Measurements from ENCODE around the gene CACNA1H. TPM values are rescaled to one million over a fixed set of nuclear protein-coding genes. Genes with fewer than 3 reads are reported as not detected.
A peak's percentile ranks its signal among the peaks of the same experiment; 100 is the strongest.

Gene CACNA1H
- total RNA-seq, 1 experiment from 2014 or later: 24.8 TPM

DNA sequence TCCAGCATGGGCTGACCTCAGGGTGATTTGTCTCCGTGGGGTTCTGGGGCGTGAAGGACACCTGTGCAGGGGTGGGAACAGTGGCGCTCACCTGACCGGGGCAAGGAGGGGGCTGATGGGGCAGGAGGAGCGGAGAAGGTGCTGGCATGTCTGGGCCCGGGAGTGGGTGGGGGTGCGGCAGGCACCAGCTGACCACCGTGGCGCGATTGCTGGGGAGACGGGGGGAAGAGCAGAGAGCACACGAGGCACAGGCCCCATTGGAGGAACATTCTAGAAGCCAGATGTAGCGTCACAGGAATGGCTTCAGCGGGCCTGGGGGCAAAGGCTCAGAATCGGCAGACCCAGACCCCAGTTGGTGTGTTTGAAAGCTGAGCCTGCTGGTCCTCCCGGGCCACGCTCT lies 12.1 kb downstream of the CACNA1H start:
- Histone ChIP-seq H3K4me3 (ENCODE audit: insufficient read depth, low read depth, low read length) (no peak overlapping the region), H3K27me3 (ENCODE audit: control insufficient read depth, insufficient read depth, low read length) (no peaks in the 10 kb centered on the region)
- peak; percentile 61 for DNase-seq

DNA sequence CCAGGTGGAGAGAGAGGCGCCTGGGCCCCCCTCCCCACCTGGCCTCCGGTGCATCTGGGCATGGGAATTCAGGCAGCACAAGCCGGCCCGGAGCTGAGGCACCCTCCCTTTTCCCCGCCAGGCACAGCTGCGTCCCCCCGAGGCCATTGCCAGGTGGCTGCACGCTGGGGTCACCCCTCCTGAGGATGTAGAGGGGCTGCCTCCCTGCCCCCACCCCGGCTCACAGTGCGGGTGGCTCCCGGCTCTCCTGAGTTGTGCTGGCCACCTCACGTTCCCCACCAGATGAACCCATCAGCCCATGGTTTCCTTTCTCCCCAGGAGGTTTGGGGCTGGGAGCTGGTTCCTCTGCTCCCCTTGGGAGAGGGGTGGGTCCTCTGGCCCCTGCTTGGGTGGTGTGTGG lies 12.6 kb downstream of the CACNA1H start:
- peak; percentile 69 for DNase-seq
- no peaks in the 10 kb centered on the region for H3K36me3 ChIP-seq (replicated peaks; ENCODE audit: control insufficient read depth, insufficient read depth, low read length)
- no peak overlapping the region for H3K4me3 ChIP-seq (ENCODE audit: insufficient read depth, low read depth, low read length)
- H3K27me3 ChIP-seq (ENCODE audit: control insufficient read depth, insufficient read depth, low read length): no peaks in the 10 kb centered on the region

More for the DNA sequence above, 12.1 kb downstream of the CACNA1H start:
- H3K36me3 ChIP-seq (replicated peaks; ENCODE audit: control insufficient read depth, insufficient read depth, low read length): no peaks in the 10 kb centered on the region

DNA sequence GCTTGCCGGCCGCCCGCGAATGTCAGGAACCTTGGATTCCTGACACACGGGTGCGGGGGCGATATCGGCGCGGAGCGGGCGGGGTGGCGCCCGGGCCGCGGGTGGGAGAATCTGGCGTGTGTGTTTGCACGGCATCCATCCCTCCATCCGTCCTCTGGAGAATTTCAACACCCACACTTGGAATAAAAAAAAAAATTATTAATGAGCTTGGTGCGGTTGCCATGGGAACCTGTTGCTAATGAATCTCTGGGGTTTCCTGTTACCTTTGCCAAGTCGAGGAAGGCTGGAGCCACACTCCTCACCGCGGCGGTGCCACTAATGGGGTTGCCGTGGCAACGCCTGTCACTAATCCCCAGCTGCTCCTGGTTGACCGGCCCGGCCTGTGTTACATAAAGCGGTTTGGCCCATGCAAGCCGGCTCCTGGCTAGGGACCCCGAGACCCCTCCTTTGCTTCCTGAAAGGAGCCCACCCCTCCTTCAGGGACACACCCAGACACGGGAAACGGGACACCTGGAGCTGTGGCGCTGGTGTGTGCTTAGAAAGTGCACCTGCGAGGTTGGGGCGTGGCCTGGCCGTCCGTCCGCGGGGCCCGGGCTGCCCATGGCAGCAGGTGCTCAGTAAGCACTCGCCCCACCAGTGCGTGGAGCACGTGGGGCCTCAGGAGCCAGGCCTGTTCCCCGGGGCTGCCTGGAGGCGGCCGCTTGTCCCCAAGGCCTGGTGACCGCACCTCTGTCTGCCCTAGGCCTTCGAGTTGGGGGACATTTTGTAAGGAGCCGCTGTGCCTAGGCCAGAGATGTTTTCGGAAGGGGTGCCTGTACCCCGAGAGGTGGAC lies 14.6 kb downstream of the CACNA1H start:
- no peaks in the 10 kb centered on the region for H3K36me3 ChIP-seq (replicated peaks; ENCODE audit: control insufficient read depth, insufficient read depth, low read length)
- no peaks in the 10 kb centered on the region for H3K27me3 ChIP-seq (ENCODE audit: control insufficient read depth, insufficient read depth, low read length)
- DNase-seq: peak; percentile 68
- H3K4me3 ChIP-seq (ENCODE audit: insufficient read depth, low read depth, low read length): no peak overlapping the region

DNA sequence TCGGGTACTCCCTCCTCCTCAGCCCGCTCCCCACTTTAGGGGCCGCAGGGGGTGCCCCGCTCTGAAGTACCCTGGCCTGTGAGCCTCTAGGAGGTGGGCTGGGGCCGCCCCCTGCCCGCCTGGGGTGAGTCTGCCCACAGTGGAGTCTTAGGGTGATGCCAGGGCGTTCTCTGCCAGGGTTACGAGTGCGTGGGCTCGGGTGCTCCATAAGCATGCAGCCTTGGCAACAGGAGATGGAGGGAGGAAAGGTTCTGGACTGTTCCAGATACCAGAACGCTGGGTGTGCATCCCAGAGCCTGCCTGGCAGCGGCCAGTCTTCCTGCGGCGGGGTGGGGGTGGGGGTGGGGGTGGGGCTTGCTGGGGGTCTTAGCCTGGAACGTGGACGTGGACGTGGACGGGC lies 15.9 kb downstream of the CACNA1H start:
- Histone ChIP-seq H3K36me3 (replicated peaks; ENCODE audit: control insufficient read depth, insufficient read depth, low read length) (no peaks in the 10 kb centered on the region), H3K4me3 (ENCODE audit: insufficient read depth, low read depth, low read length) (no peak overlapping the region), H3K27me3 (ENCODE audit: control insufficient read depth, insufficient read depth, low read length) (no peaks in the 10 kb centered on the region)
- peak; percentile 62 for DNase-seq

DNA sequence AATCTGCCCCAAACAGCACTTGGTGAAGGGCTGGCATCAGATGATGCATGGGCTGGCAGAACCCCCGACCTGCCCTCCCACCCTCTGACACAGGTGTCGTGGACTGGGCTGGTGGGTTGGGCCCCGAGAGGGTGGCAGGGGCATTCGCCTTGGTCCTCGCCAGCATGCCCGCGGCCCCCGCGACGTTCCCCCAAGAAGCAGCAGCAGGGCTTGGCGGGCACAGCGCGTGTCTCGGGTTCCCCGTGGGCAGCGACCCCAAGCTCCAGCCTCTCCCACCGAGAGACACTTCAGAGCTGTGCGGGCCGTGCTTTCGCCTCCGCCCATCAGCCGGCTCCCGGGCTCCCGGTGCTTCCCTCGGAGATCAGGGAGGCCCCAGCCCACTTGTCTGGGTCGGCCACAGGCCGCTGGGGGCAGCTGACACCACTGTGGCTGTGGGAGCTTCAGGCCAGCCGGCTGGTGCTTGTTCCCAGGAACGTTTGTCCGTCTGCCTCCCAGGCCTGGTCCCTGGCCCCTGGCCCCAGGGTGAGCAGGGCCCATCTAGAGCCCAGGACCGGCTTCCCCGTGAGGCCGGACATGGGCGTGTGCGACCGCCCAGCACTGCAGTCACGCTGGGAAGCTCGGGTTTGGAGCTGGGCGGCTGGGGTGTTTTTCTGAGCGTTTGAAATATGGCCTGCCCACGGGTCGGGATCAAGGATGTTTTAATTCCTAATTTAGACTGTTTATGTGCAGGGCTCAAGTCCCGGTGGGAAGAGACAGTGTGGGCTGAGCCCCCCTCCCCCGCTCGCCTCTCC lies 16.6 kb downstream of the CACNA1H start:
- H3K36me3 ChIP-seq (replicated peaks; ENCODE audit: control insufficient read depth, insufficient read depth, low read length): no peaks in the 10 kb centered on the region
- H3K4me3 ChIP-seq (ENCODE audit: insufficient read depth, low read depth, low read length): no peak overlapping the region
- DNase-seq: peak; percentile 73
- H3K27me3 ChIP-seq (ENCODE audit: control insufficient read depth, insufficient read depth, low read length): no peaks in the 10 kb centered on the region

DNA sequence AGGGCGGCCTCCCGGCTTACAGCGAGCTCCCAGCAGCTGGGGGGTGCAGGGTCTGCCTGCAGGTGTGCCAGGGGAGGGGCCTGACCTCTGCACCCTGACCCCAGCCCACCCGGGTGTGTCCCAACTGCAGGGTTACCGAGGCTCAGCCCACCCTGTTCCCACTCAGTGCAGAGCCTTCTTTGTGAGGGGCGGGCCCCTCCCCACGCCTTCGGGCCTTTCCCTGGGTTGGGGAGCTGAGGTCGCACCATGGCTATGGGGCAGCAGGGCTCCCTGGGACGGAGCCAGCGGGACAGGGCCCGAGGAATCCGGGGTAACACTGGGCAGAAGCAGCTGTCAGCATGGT lies 17.1 kb downstream of the CACNA1H start:
- no peaks in the 10 kb centered on the region for H3K36me3 ChIP-seq (replicated peaks; ENCODE audit: control insufficient read depth, insufficient read depth, low read length)
- no peaks in the 10 kb centered on the region for H3K27me3 ChIP-seq (ENCODE audit: control insufficient read depth, insufficient read depth, low read length)
- peak; percentile 75 for DNase-seq
- no peak overlapping the region for H3K4me3 ChIP-seq (ENCODE audit: insufficient read depth, low read depth, low read length)

DNA sequence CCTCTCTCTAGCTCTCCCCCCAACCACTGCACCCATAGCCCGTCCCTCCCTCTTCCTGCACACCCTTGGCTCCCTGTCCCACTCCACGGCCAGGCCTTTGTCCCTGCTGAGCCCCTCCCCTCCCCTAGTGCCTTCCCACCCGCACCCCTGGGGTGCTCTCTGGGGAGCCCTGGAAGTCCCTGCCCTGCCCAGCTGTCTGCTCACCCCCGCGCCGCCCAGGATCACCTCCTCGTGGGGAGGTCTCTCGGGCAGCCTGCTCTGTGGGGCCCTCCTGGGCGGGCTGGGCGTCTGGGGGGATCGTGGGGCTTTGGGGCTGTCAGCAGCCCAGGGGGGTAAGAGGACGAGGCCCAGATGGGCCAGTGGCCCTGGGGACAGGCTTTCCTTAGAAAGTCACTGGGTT lies 18.1 kb downstream of the CACNA1H start:
- no peaks in the 10 kb centered on the region for H3K27me3 ChIP-seq (ENCODE audit: control insufficient read depth, insufficient read depth, low read length)
- no peak overlapping the region for H3K4me3 ChIP-seq (ENCODE audit: insufficient read depth, low read depth, low read length)
- H3K36me3 ChIP-seq (replicated peaks; ENCODE audit: control insufficient read depth, insufficient read depth, low read length): no peaks in the 10 kb centered on the region
- no peak for DNase-seq

DNA sequence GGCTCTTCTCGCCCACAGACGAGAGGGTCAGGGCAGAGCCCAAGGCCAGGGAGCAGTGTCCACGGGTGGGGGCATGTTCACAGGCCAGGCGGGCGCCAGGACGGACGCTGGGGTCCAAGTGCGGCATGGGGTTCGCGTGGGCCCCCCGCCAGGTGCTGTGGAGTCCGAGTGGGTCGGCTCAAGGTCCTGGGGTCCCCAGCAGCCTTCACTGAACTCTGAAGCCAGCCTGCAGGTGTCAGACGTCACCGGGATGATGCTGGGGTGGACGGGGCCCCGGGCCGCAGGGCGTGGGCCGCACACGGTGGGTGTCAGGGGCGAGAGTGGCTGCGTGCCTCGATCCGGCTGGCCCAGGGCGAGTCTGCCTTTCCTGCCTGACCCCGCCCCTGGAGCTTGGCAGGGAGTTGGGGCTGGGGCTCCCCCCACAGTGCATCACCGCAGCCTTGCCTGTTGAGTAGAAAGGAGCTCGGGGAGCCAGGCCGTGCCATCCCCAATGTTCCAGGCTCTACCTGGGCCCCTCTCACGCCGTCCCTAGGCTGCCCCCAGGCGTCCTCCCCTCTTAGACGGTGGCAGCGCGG lies 19.0 kb downstream of the CACNA1H start:
- Histone ChIP-seq H3K36me3 (replicated peaks; ENCODE audit: control insufficient read depth, insufficient read depth, low read length) (no peaks in the 10 kb centered on the region), H3K27me3 (ENCODE audit: control insufficient read depth, insufficient read depth, low read length) (no peaks in the 10 kb centered on the region), H3K4me3 (ENCODE audit: insufficient read depth, low read depth, low read length) (no peak overlapping the region)
- peak; percentile 74 for DNase-seq

DNA sequence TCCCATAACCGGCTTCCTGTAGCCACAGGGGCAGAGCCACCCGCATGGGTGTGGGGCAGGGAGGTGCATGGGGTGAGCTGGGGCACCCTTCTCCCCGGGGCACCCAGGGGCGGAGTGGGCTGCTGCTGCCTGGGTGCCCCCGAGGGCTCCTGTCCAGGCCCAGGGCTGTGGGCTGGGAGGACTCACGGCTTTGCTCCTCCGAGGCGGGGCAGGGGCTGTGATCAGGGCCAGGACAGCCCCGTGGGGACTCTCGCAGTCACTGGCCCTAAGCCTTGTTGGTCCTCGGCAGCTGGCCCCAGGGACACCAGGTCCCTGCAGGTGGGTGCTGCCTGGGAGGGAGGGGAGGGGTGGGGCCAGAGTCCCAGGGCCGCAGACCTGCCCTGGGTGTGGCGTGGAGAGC lies 19.7 kb downstream of the CACNA1H start:
- Histone ChIP-seq H3K4me3 (ENCODE audit: insufficient read depth, low read depth, low read length) (no peak overlapping the region), H3K36me3 (replicated peaks; ENCODE audit: control insufficient read depth, insufficient read depth, low read length) (no peaks in the 10 kb centered on the region), H3K27me3 (ENCODE audit: control insufficient read depth, insufficient read depth, low read length) (no peaks in the 10 kb centered on the region)
- peak; percentile 64 for DNase-seq

DNA sequence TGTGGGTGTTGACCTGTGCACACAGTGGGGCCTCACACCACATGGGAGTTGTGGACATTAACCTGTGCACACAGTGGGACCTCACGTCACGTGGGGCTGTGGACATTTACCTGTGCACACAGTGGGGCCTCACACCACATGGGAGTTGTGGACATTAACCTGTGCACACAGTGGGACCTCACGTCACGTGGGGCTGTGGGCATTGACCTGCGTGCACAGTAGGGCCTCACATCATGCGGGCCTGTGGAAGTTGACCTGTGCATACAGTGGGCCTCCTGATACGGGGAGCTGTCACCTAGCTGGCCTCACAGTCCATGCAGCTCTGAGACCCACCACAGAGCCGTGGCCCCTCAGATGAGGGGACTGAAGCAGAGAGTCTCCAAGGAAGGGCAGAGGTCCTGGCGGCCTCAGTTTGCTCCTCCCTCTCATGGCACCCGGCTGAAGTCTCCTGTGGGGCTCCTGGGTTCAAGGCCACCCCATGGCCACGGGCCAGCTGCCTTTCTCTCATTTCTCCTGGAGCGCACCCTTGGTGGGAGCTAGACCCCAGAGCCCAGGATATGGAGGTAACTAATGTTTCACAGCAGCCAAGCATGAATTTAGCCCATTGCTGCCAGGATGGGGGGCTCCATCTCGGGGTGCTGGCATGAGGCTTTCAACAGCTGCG lies 21.0 kb downstream of the CACNA1H start:
- Histone ChIP-seq H3K36me3 (replicated peaks; ENCODE audit: control insufficient read depth, insufficient read depth, low read length) (no peaks in the 10 kb centered on the region), H3K27me3 (ENCODE audit: control insufficient read depth, insufficient read depth, low read length) (no peaks in the 10 kb centered on the region), H3K4me3 (ENCODE audit: insufficient read depth, low read depth, low read length) (no peak overlapping the region)
- DNase-seq: no peak

DNA sequence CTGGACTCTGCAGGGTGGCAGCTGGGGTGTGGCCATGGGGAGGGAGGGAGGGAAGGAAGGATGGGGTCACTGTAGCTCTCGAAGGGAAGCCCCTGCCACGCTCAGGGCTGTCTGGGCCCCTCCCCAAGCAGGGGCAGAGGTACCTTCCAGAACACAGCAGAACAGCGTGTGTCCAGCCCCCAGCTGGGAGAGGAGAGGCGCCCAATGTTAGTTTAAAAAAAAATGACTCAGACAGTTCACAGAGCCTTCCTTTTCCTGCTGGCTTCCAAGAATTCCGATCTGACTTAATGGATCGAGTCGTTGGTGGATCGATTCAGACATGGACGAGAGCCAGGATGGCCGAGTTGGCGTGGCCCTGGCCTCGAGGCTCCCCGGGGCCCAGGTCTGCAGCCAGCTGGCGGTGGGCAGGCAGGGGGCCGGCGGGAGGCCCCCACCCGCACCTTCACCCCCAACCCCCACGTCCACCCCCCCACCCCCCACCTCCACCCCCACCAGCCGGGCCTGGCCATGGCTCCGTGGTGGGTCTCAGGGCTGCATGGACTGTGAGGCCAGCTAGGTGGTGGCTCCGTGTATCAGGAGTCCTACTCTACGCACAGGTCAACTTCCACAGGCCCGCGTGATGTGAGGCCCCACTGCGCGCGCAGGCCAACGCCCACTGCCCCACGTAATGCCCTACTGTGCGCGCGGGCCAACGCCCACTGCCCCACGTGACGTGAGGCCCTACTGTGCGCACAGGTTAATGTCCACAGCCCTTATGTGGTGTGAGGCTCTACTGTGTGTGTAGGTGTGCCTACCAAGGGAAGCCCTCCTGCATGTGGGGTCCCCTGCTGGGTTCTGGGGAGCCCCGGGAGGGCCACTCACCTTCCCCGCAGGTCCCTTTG lies 21.8 kb downstream of the CACNA1H start:
- Histone ChIP-seq H3K4me3 (ENCODE audit: insufficient read depth, low read depth, low read length) (no peak overlapping the region), H3K36me3 (replicated peaks; ENCODE audit: control insufficient read depth, insufficient read depth, low read length) (no peaks in the 10 kb centered on the region), H3K27me3 (ENCODE audit: control insufficient read depth, insufficient read depth, low read length) (no peaks in the 10 kb centered on the region)
- peak; percentile 62 for DNase-seq

DNA sequence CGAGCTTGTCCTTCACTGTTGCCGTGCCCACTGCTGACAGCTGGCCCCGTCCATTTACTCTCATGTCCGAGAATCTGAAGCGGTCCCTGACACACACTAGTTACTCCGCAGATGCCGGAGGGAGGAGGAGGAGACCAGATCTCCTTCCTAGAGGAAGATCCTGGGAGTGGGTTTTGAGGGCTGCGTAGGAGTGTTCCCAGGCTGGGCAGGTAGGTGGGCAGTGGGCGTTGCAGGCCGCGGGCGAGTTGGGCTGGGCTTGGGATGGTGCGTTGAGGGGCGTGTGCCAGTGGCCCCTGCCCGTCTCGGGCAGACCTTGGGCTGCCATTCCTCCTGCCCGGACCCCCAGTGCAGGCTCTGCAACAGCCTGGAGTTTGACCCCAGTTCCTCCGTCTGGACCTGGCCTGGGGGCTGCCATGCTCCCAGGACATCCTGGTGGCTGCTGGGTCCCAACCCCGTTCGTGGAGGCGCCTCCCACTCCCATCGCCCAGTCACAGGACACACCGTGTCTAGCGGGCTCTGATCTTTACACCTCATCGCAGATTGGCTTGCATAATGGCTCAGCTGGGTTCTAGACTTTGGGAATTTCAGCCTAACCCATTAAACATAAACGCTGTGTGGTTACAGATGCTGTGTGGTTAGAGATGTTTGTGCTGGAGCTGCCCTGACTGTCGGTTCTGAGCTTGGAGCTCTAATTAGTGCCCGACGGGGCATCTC lies 22.8 kb downstream of the CACNA1H start:
- Histone ChIP-seq H3K27me3 (ENCODE audit: control insufficient read depth, insufficient read depth, low read length) (no peaks in the 10 kb centered on the region), H3K36me3 (replicated peaks; ENCODE audit: control insufficient read depth, insufficient read depth, low read length) (no peaks in the 10 kb centered on the region), H3K4me3 (ENCODE audit: insufficient read depth, low read depth, low read length) (no peak overlapping the region)
- DNase-seq: peak; percentile 57

DNA sequence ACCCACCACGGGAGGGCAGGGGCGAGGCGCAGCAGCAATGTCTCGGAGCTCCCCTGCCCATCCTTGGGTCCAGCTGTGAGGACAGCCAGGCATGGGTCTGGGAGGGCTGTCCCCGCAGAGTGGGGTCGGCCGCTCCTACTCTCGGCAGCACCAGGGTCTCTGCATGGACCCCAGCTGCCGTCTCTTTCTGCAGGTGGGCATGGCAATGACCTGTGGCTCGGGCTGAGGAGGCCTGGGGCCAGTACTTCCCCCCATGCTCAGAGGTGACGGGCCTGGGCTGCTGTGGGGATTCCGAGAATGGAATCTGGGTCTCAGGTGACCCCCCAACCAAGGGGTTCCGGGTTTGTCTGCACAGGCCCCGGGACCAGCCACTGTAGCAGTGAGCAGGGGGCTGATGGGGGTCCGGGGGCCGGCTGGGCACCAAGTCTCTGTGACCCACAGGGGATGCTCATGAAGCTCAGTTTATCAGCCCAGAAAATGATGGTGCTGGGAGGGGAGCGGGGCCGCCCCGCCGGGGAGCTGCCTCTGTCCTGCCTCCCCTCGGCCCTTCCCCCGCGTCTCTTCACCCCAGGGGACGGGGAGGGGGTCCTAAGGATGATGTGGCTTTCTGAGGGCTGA lies 23.5 kb downstream of the CACNA1H start:
- Histone ChIP-seq H3K4me3 (ENCODE audit: insufficient read depth, low read depth, low read length) (no peak overlapping the region), H3K36me3 (replicated peaks; ENCODE audit: control insufficient read depth, insufficient read depth, low read length) (no peaks in the 10 kb centered on the region), H3K27me3 (ENCODE audit: control insufficient read depth, insufficient read depth, low read length) (no peaks in the 10 kb centered on the region)
- DNase-seq: peak; percentile 68

All from H7 (cell line).